Activated CD4-positive, alpha-beta T cell treated with anti-CD3 and anti-CD28 coated beads, Interleukin-2, amount 10 ng/mL, durations not matched to agents 24 days and 14 days (primary cell): ENCODE measurements around the gene NBL1. TPM values are rescaled to one million over a fixed set of nuclear protein-coding genes. Genes with fewer than 3 reads are reported as not detected.

Source experiments
- DNase-seq: peaks from one replicate; pipeline ENCODE4 v3.0.0; 2022
- H3K27ac Mint-ChIP-seq: one replicate; pipeline ENCODE4 v1.8.0; 2022; ENCODE audit warnings: mild to moderate bottlenecking, mixed read lengths
- H3K27me3 Mint-ChIP-seq: one replicate; pipeline ENCODE4 v1.8.0; 2022; ENCODE audit warnings: mixed read lengths
- H3K36me3 Mint-ChIP-seq: one replicate; pipeline ENCODE4 v1.8.0; 2022; ENCODE audit warnings: low read depth, mild to moderate bottlenecking, mixed read lengths
- H3K4me1 Mint-ChIP-seq: one replicate; pipeline ENCODE4 v1.8.0; 2021; ENCODE audit warnings: mixed read lengths
- H3K4me3 Mint-ChIP-seq: one replicate; pipeline ENCODE4 v1.8.0; 2022; ENCODE audit warnings: mild to moderate bottlenecking, moderate library complexity, mixed read lengths
- H3K9me3 Mint-ChIP-seq: one replicate; pipeline ENCODE4 v1.8.0; 2021; ENCODE audit warnings: mixed read lengths
- intact Hi-C: fragments of 100-400 bp; cut with micrococcal nuclease; formaldehyde crosslinking; loops from one replicate; pipeline ENCODE4 v1.15.1; 2023
- total RNA-seq: library from RNA; stranded (reverse); gene quantifications from 2 replicates; pipeline ENCODE4 v1.2.3, GENCODE V29; 2022

Gene NBL1, protein sequence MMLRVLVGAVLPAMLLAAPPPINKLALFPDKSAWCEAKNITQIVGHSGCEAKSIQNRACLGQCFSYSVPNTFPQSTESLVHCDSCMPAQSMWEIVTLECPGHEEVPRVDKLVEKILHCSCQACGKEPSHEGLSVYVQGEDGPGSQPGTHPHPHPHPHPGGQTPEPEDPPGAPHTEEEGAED
- total RNA-seq: 51.7 and 54.1 TPM in 2 replicates

- no peaks in the 10 kb centered on the region for H3K9me3 Mint-ChIP-seq
- no peaks in the 10 kb centered on the region for H3K36me3 Mint-ChIP-seq
- peaks cover 19% of the 10 kb centered on the region for H3K27me3 Mint-ChIP-seq
- H3K27ac Mint-ChIP-seq: peak within 1 kb of the TSS; percentile 88
- DNase-seq: peak; percentile 94
- intact Hi-C loops: loop anchor here (2.0 to 10.0 kb wide), 3 partner anchors 47 to 389 kb away; partner anchors contain the start of genes CAPZB, EMC1 and MRTO4
- peaks cover 28% of the 10 kb centered on the region for H3K4me1 Mint-ChIP-seq
- peak within 1 kb of the TSS; percentile 98 for H3K4me3 Mint-ChIP-seq
Observed at GRCh38 chr1:19643602-19644394, at the start of gene NBL1. NBL1 (plus strand) TSS chr1:19644311; CDS start chr1:19655031, 10,720 bp downstream.

- Mint-ChIP-seq H3K4me3 (peak overlapping the region; percentile 99), H3K27me3 (peaks cover 11% of the 10 kb centered on the region), H3K9me3 (no peaks in the 10 kb centered on the region), H3K36me3 (peaks cover 23% of the 10 kb centered on the region), H3K27ac (peak overlapping the region; percentile 100), H3K4me1 (peaks cover 35% of the 10 kb centered on the region)
- intact Hi-C loops: loop anchor here (2.0 to 5.0 kb wide), 3 partner anchors 49 to 204 kb away; partner anchors contain the start of gene NBL1
- DNase-seq: no peak
Observed at GRCh38 chr1:19596065-19596713, 47.9 kb upstream of the NBL1 start.

DNA sequence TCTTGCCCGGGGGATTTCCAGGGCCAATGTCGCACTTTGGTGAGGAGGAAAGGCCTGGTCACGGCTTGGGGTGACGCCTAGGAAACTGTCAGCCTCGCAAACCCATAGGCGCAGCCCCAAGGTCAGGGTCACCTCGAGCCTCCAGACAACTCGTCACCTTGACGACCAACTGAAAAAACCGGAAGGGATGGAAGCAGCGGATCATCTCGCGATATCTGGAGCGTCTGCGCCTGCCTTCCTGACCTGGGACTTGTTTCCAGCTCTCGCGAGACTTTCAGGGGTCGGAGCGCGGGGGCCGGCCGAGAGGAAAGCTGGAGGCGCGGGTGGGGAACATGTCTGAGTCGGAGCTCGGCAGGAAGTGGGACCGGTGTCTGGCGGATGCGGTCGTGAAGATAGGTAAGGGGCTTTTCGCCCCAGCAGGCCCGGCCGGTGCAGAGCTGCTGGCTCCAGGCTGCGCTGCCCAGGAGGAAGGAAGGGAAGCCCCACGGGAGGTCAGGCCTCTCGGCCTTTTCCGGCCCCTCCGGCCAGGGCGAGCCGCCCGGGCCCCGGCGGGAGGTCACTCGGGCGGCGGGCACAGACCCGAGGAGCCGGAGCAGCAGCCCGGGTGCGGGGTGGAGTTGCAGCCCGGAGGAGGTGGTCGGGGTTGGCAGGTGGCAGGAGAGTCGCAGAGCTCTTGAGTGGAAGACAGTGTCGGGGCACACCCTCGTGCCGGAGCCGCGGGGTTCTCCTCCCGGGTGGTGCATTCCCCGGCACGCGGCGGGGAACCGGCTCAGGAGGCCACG lies 47.2 kb upstream of the NBL1 start:
- DNase-seq: peak; percentile 99
- Mint-ChIP-seq H3K36me3 (peaks cover 27% of the 10 kb centered on the region), H3K4me3 (peak overlapping the region; percentile 99), H3K27ac (peak overlapping the region; percentile 100), H3K27me3 (peaks cover 6% of the 10 kb centered on the region), H3K4me1 (peaks cover 38% of the 10 kb centered on the region), H3K9me3 (no peaks in the 10 kb centered on the region)
- intact Hi-C loops: loop anchor here (1.0 to 5.0 kb wide), 4 partner anchors 48 to 205 kb away; partner anchors contain the start of gene NBL1

DNA sequence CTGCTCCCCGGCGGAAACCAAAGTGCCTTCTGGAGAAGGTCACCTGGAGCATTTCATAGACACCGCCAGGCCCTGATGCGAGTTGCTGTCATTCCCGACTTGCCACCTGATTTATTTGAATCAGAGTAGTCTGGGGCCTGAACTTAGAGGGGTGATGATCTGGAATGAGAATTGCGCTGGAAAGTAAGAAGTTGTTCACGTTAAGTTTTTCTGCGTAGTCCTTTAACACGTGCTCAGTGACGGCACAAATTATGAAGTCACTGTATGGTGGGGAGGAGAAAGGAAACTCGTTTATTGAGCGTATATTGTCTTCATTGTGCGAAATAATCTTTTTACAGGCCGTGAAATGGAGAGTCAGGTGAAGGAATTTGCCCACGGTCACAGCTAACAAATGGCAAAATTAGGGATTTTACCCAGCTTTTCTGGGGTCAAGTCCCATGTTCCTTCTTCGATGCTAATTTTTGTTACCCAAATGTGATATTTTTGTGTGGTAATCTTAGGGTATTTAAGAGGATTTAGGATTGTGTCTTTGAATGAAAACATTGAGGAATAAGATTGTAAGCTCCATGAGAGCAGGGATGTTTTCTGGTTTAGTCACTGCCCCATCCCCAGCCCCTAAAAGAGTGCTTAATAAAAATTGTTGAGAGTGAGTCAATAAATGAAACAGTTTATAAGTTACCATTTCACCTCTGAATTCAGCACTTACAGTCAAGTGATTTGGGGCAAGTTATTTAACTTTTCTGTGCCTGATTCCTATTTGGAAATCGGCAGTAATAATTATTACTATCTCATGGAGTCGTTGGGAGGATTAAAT lies 46.4 kb upstream of the NBL1 start:
- peaks cover 42% of the 10 kb centered on the region for H3K4me1 Mint-ChIP-seq
- H3K27ac Mint-ChIP-seq: peak overlapping the region; percentile 100

GRCh38 chr1:19599810-19600209 lies 44.3 kb upstream of the NBL1 start:
- H3K4me1 Mint-ChIP-seq: peaks cover 49% of the 10 kb centered on the region
- H3K36me3 Mint-ChIP-seq: peaks cover 42% of the 10 kb centered on the region
- H3K4me3 Mint-ChIP-seq: peak overlapping the region; percentile 70
- no peaks in the 10 kb centered on the region for H3K9me3 Mint-ChIP-seq
- no peak for DNase-seq
- H3K27me3 Mint-ChIP-seq: peaks cover 3% of the 10 kb centered on the region
- intact Hi-C loops: loop anchor here (5.0 kb wide), 2 partner anchors 133 to 208 kb away; no protein-coding TSS in a partner anchor
- H3K27ac Mint-ChIP-seq: peak overlapping the region; percentile 85

More for the DNA sequence above, 46.4 kb upstream of the NBL1 start:
- DNase-seq: peak; percentile 91
- peaks cover 34% of the 10 kb centered on the region for H3K36me3 Mint-ChIP-seq
- peaks cover 3% of the 10 kb centered on the region for H3K27me3 Mint-ChIP-seq
- H3K9me3 Mint-ChIP-seq: no peaks in the 10 kb centered on the region
- intact Hi-C loops: loop anchor here (1.0 to 5.0 kb wide), 4 partner anchors 47 to 205 kb away; partner anchors contain the start of gene NBL1
- peak overlapping the region; percentile 99 for H3K4me3 Mint-ChIP-seq

DNA sequence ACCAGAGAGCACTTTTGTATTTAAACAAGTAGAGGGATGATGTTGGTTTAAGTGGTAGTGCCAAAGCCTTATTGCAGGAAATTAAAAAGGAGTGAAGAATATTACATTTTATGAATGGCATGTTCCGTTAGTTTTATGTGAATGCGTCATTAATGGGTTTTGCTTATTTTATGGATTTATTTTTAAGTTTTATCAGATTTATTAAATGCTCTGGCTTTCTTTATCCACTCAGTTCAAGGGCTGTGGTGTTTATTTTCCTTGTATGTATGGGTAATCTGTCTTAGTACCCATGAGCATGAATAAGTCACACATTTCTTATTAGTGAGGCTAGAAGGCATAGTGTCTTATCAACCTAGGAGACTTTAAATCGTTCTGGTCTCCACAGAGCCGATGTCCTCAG lies 41.6 kb upstream of the NBL1 start:
- Mint-ChIP-seq H3K36me3 (peaks cover 43% of the 10 kb centered on the region), H3K27me3 (no peaks in the 10 kb centered on the region), H3K9me3 (no peaks in the 10 kb centered on the region), H3K4me1 (peaks cover 60% of the 10 kb centered on the region), H3K27ac (no peak overlapping the region), H3K4me3 (no peak overlapping the region)
- no peak for DNase-seq
- intact Hi-C loops: no loop called here

- H3K36me3 Mint-ChIP-seq: peaks cover 39% of the 10 kb centered on the region
- no peaks in the 10 kb centered on the region for H3K27me3 Mint-ChIP-seq
- peak overlapping the region; percentile 24 for H3K4me3 Mint-ChIP-seq
- DNase-seq: no peak
- intact Hi-C loops: no loop called here
- peak overlapping the region; percentile 65 for H3K27ac Mint-ChIP-seq
- H3K9me3 Mint-ChIP-seq: no peaks in the 10 kb centered on the region
- peaks cover 43% of the 10 kb centered on the region for H3K4me1 Mint-ChIP-seq
Observed at GRCh38 chr1:19605967-19606366, 38.1 kb upstream of the NBL1 start.

DNA sequence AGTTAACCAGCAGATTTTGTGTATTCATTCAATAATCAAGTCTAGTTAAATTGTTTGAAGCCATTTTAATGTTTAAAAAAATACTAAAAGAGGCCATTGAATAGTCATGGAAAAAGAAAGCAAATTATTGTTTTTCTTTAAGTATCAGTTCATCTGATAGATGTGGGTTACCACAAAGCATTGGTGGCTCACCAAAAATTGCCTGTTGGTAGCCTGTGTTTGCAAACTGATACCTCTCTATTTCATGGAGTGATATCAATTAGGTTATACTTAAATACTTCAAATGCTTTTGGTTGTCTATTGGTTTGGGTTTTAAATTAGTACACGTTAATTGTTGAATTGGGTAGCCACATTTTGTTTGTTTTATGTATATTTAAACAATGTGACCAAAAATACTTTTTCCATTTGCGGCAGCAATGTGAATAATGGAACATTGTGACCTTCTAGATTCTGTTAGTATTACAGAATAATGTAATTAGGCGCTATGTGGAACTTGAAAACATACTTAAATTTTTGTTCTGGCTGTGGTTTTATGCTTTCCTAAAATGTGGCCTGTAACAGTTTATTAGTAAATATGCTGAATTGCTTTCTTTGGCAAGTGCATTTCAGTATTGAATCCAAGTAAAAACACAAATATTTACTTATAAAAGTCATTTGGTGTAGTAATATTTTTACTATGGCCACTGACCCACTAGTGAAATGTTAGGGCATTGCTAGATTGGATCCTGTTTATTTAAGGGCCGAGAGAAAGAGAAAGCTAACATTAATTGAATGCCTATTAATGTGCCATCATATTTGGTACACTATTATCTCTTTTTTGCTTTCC lies 37.1 kb upstream of the NBL1 start:
- Mint-ChIP-seq H3K4me1 (peaks cover 39% of the 10 kb centered on the region), H3K27me3 (no peaks in the 10 kb centered on the region), H3K36me3 (peaks cover 34% of the 10 kb centered on the region), H3K9me3 (no peaks in the 10 kb centered on the region), H3K4me3 (peak overlapping the region; percentile 41), H3K27ac (peak overlapping the region; percentile 65)
- intact Hi-C loops: no loop called here
- DNase-seq: peak; percentile 91

DNA sequence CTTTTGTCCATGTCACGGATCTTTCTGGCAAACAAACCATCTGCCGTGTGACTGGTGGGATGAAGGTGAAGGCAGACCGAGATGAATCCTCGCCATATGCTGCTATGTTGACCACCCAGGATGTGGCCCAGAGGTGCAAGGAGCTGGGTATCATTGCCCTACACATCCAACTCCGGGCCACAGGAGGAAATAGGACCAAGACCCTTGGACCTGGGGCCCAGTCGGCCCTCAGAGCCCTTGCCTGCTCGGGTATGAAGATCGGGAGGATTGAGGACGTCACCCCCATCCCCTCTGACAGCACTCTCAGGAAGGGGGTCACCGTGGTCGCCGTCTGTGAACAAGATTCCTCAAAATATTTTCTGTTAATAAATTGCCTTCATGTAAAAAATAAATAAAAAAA lies 35.9 kb upstream of the NBL1 start:
- H3K9me3 Mint-ChIP-seq: no peaks in the 10 kb centered on the region
- H3K4me3 Mint-ChIP-seq: no peak overlapping the region
- H3K27me3 Mint-ChIP-seq: no peaks in the 10 kb centered on the region
- intact Hi-C loops: no loop called here
- no peak for DNase-seq
- no peak overlapping the region for H3K27ac Mint-ChIP-seq
- peaks cover 27% of the 10 kb centered on the region for H3K36me3 Mint-ChIP-seq
- peaks cover 41% of the 10 kb centered on the region for H3K4me1 Mint-ChIP-seq

DNA sequence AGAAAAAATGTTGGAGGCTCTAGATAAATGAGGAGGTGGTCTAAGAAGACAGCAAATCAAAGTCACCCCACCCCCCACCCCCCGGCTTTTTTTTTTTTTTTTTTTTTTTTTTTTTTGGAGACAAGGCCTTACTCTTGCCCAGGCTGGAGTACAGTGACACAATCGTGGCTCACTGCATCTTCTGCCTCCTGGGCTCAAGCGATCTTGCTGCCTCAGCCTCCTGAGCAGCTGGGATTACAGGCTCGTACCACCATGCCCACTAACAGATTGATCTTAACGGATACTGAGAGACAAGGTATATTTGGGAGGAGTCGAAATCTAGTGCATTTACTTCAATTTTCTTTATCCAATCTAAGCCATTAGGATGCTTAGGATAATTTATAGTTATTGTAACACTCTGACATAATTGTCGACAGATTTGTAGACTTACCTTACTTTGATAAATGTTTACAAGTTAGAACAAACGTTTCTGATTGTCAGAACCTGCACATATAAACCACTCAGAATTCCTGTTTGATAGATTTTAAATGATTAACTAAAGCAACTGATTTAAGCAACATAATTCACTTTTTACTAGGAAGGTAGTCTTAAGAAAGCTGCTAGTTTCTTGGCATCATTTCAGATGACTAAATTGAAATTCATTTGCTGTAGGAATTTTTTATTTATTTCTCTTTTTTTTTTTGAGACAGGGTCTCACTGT lies 33.7 kb upstream of the NBL1 start:
- Mint-ChIP-seq H3K36me3 (peaks cover 26% of the 10 kb centered on the region), H3K4me3 (no peak overlapping the region), H3K4me1 (peaks cover 34% of the 10 kb centered on the region), H3K27me3 (no peaks in the 10 kb centered on the region), H3K27ac (no peak overlapping the region), H3K9me3 (no peaks in the 10 kb centered on the region)
- intact Hi-C loops: no loop called here
- no peak for DNase-seq

DNA sequence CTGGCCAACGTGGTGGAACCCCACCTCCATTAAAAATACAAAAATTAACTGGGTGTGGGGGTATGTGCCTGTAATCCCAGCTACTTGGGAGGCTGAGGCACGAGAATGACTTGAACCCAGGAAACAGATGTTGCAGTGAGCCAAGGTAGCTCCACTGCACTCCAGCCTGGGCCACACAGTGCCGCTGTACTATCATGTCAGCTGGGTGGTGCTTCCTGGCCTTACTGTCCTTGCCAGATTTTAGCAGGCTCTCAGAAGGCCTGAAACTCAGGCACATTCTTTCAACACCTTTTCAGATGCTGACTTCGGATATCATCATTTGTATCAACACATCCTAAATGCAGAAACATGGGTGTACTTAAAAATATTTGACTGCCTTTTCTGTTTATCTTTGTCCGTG lies 31.6 kb upstream of the NBL1 start:
- Mint-ChIP-seq H3K9me3 (no peaks in the 10 kb centered on the region), H3K27me3 (no peaks in the 10 kb centered on the region)

More for the DNA sequence above, 31.6 kb upstream of the NBL1 start:
- Mint-ChIP-seq H3K4me1 (peaks cover 19% of the 10 kb centered on the region), H3K36me3 (peaks cover 28% of the 10 kb centered on the region), H3K27ac (no peak overlapping the region), H3K4me3 (no peak overlapping the region)
- DNase-seq: no peak
- intact Hi-C loops: no loop called here
